A549 (cell line): ENCODE measurements around the gene ZNF692. TPM values are rescaled to one million over a fixed set of nuclear protein-coding genes. Genes with fewer than 3 reads are reported as not detected.

ENCODE experiments used
- ATAC-seq, 2 experiments: fragments of 200-7000 bp in 1 of 2; fragments of >200 bp in 1 of 2; cut with Nextera tagmentation in 1 of 2; cut with Tn5 transposase in 1 of 2; 3 replicates each; pipeline versions ENCODE4 v1.8.0 to v1.9.1; 2018 to 2020; ENCODE audit warnings: mild to moderate bottlenecking in 1 of 2, moderate library complexity in 1 of 2
- CTCF ChIA-PET: fragments of 300-600 bp; sonication (Branson Sonifier 250); formaldehyde crosslinking; extraction: SDS; loops from one replicate; lab custom pipeline; 2021; ENCODE audit warnings: antibody characterized with exemption, inconsistent platforms; lab: Yijun Ruan, JAX
- POLR2A ChIA-PET: fragments of 350-600 bp; formaldehyde crosslinking; extraction: SDS; loops from one replicate; lab custom pipeline; 2021; ENCODE audit warnings: antibody characterized with exemption, inconsistent platforms; lab: Yijun Ruan, JAX
- DNase-seq, 2 experiments: peaks; one replicate each; pipeline versions ENCODE4 v3.0.0 to v3.0.0-alpha.2; 2011 to 2016; ENCODE audit warnings: low read depth in 1 of 2, low spot score in 1 of 2
- FAIRE-seq: peaks from 2 replicates; lab custom pipeline; 2011; peaks lifted over from hg19 to GRCh38; lab: Jason Lieb, UNC
- H3K27ac ChIP-seq, 2 experiments: fragments of >200 bp; sonication (Bioruptor Twin); formaldehyde crosslinking; 3 replicates each; pipeline ENCODE4 v1.5.1; 2016 to 2017
- H3K4me1 ChIP-seq: fragments of >200 bp; sonication (Bioruptor Twin); formaldehyde crosslinking; 3 replicates; pipeline ENCODE4 v1.6.1; 2016
- H3K4me2 ChIP-seq: fragments of >200 bp; sonication (Bioruptor Twin); formaldehyde crosslinking; 3 replicates; pipeline ENCODE4 v1.6.1; 2016
- H3K4me3 ChIP-seq: fragments of >200 bp; sonication (Bioruptor Twin); formaldehyde crosslinking; 3 replicates; pipeline ENCODE4 v1.5.1; 2016
- H3K9me3 ChIP-seq: fragments of >200 bp; sonication (Bioruptor Twin); formaldehyde crosslinking; 3 replicates; pipeline ENCODE4 v1.6.1; 2016
- ATOH8 ChIP-seq: fragments of 250-450 bp; sonication (Bioruptor Pico); IDR thresholded peaks from 2 replicates; pipeline ENCODE4 v1.5.0; 2020; ENCODE audit warnings: low read depth, mild to moderate bottlenecking, moderate library complexity
- BCL3 ChIP-seq: fragments of >200 bp; sonication (Bioruptor Twin); formaldehyde crosslinking; IDR thresholded peaks from 3 replicates; pipeline ENCODE4 v1.6.1; 2016
- EHF ChIP-seq: fragments of 250-450 bp; sonication (Bioruptor Pico); IDR thresholded peaks from 2 replicates; pipeline ENCODE4 v1.5.0; 2020; ENCODE audit warnings: mild to moderate bottlenecking
- FOXS1 ChIP-seq: fragments of 250-450 bp; sonication (Bioruptor Pico); IDR thresholded peaks from 2 replicates; pipeline ENCODE4 v1.5.0; 2020; ENCODE audit warnings: mild to moderate bottlenecking, moderate library complexity
- MAZ ChIP-seq: fragments of 150-350 bp; IDR thresholded peaks from 2 replicates; pipeline ENCODE4 v1.6.1; 2014; ENCODE audit warnings: antibody characterized with exemption, low read depth, low read length, borderline replicate concordance
- NFE2L2 ChIP-seq: fragments of 150-350 bp; conservative IDR thresholded peaks from 2 replicates; pipeline ENCODE4 v1.6.1; 2014; ENCODE audit warnings: low read length
- PHF8 ChIP-seq: fragments of 200-600 bp; sonication (generic); IDR thresholded peaks from 2 replicates; pipeline ENCODE4 v1.6.1; 2016; ENCODE audit warnings: low read depth, mild to moderate bottlenecking, antibody characterized with exemption, moderate library complexity, borderline replicate concordance
- POLR2AphosphoS2 ChIP-seq: conservative IDR thresholded peaks from 2 replicates; pipeline ENCODE4 v1.6.1; 2012; ENCODE audit warnings: low read length, improper control_type of control experiment, inconsistent platforms
- REST ChIP-seq: fragments of 200-600 bp; sonication (generic); IDR thresholded peaks from 2 replicates; pipeline ENCODE4 v1.6.1; 2016; ENCODE audit warnings: antibody characterized with exemption, mild to moderate bottlenecking, moderate library complexity
- SREBF2 ChIP-seq: fragments of 450-650 bp; IDR thresholded peaks from 2 replicates; pipeline ENCODE4 v1.6.1; 2014; ENCODE audit warnings: mild to moderate bottlenecking, moderate library complexity
- USF2 ChIP-seq: fragments of 450-650 bp; IDR thresholded peaks from 2 replicates; pipeline ENCODE4 v1.6.1; 2014; ENCODE audit warnings: antibody characterized with exemption
- WGBS: methylation state at CpG from one replicate; pipeline ENCODE4 v1.1.6; 2017; ENCODE audit errors: missing lambda C conversion rate; 5-methylcytosine and 5-hydroxymethylcytosine counted together
- polyA plus RNA-seq, 4 experiments: library from polyadenylated mRNA; depleted of rRNA in 3 of 4; stranded (reverse); fragments of >200 nt; fragmentation: RNase III in 1 of 4; extraction: RNeasy Plus Mini Kit Qiagen cat#74134 plus additional on column Dnase treatment in 1 of 4; gene quantifications; 2 replicates in 3 of 4; 3 replicates in 1 of 4; pipeline ENCODE4 v1.2.3, GENCODE V29; 2011 to 2017
- small RNA-seq, 6 experiments: library from RNA; depleted of rRNA; stranded (forward); fragments of <200 nt; gene quantifications; one replicate each; pipeline ENCODE3, GENCODE V24; 2012

ZNF692 gene
- polyA plus RNA-seq, 2 of the 4 experiments (the other 2 are of a cell fraction) = 19.8 to 46.8 TPM

- no peak for TF ChIP-seq REST
These were observed 56.4 kb downstream of the ZNF692 start (continued) for GRCh38 chr1:248802454-248802853.

GRCh38 chr1:248800459-248800858 lies 58.4 kb downstream of the ZNF692 start:
- FAIRE-seq (no peak), DNase-seq (no peak), ATAC-seq (no peak)
- Histone ChIP-seq H3K27ac (no peak overlapping the region), H3K4me3 (no peak overlapping the region), H3K4me1 (no peaks in the 10 kb centered on the region), H3K4me2 (no peak overlapping the region), H3K9me3 (no peaks in the 10 kb centered on the region)
- TF ChIP-seq POLR2AphosphoS2 = no peak
- TF ChIP-seq EHF (CRISPR knock-in tag) = no peak
- TF ChIP-seq PHF8 = no peak
- no peak for TF ChIP-seq USF2
- no peak for TF ChIP-seq MAZ
- no peak for TF ChIP-seq ATOH8 (CRISPR knock-in tag)
- TF ChIP-seq SREBF2 = no peak
- TF ChIP-seq BCL3 = no peak
- TF ChIP-seq FOXS1 (CRISPR knock-in tag) = no peak
- no peak for TF ChIP-seq NFE2L2
- ChIA-PET POLR2A (no interaction called here), CTCF (no interaction called here)
- WGBS = 23% methylated on average over 3 of the region's 3 CpGs

Small RNAs within 50 kb of the gene (small RNA-seq; reads per million reads assigned to genes)
- gene MIR3124 = 0 reads per million in 6 experiments

Other genes with a start within 250 kb of the ZNF692 start
- gene OR2T11, start 224.0 kb downstream of the ZNF692 start, polyA plus RNA-seq (2011; rRNA removed) = not detected in 2 replicates
- not detected in 3 replicates for gene OR2T11, start 224.0 kb downstream of the ZNF692 start, polyA plus RNA-seq (2017; fragmentation: RNase III; extraction: RNeasy Plus Mini Kit Qiagen cat#74134 plus additional on column Dnase treatment)
- not detected in 2 replicates for gene OR2T35, start 213.8 kb downstream of the ZNF692 start, polyA plus RNA-seq (2011; rRNA removed)
- not detected in 3 replicates for gene OR2T35, start 213.8 kb downstream of the ZNF692 start, polyA plus RNA-seq (2017; fragmentation: RNase III; extraction: RNeasy Plus Mini Kit Qiagen cat#74134 plus additional on column Dnase treatment)
- not detected in 2 replicates for gene OR2T27, start 203.6 kb downstream of the ZNF692 start, polyA plus RNA-seq (2011; rRNA removed)
- gene OR2T27, start 203.6 kb downstream of the ZNF692 start, polyA plus RNA-seq (2017; fragmentation: RNase III; extraction: RNeasy Plus Mini Kit Qiagen cat#74134 plus additional on column Dnase treatment) = not detected in 3 replicates
- gene OR14I1, start 156.3 kb downstream of the ZNF692 start, polyA plus RNA-seq (2011; rRNA removed) = not detected in 2 replicates
- gene OR14I1, start 156.3 kb downstream of the ZNF692 start, polyA plus RNA-seq (2017; fragmentation: RNase III; extraction: RNeasy Plus Mini Kit Qiagen cat#74134 plus additional on column Dnase treatment) = not detected in 3 replicates
- gene LYPD8, start 103.3 kb downstream of the ZNF692 start, polyA plus RNA-seq (2011; rRNA removed) = 0.53 and 0.70 TPM in 2 replicates
- 0.12 to 0.31 TPM (median 0.30 TPM) in 3 replicates for gene LYPD8, start 103.3 kb downstream of the ZNF692 start, polyA plus RNA-seq (2017; fragmentation: RNase III; extraction: RNeasy Plus Mini Kit Qiagen cat#74134 plus additional on column Dnase treatment)
- 10.9 and 12.1 TPM in 2 replicates for gene SH3BP5L, start 33.2 kb downstream of the ZNF692 start, polyA plus RNA-seq (2011; rRNA removed)
- gene SH3BP5L, start 33.2 kb downstream of the ZNF692 start, polyA plus RNA-seq (2017; fragmentation: RNase III; extraction: RNeasy Plus Mini Kit Qiagen cat#74134 plus additional on column Dnase treatment) = 14.1 to 15.8 TPM (median 14.3 TPM) in 3 replicates
- gene ZNF672, start 20.9 kb downstream of the ZNF692 start, polyA plus RNA-seq (2011; rRNA removed) = 20.4 and 20.6 TPM in 2 replicates
- gene ZNF672, start 20.9 kb downstream of the ZNF692 start, polyA plus RNA-seq (2017; fragmentation: RNase III; extraction: RNeasy Plus Mini Kit Qiagen cat#74134 plus additional on column Dnase treatment) = 15.6 to 18.9 TPM (median 17.8 TPM) in 3 replicates
- gene PGBD2, start 47.1 kb upstream of the ZNF692 start, polyA plus RNA-seq (2011; rRNA removed) = 7.1 and 7.6 TPM in 2 replicates
- 5.6 to 6.8 TPM (median 5.8 TPM) in 3 replicates for gene PGBD2, start 47.1 kb upstream of the ZNF692 start, polyA plus RNA-seq (2017; fragmentation: RNase III; extraction: RNeasy Plus Mini Kit Qiagen cat#74134 plus additional on column Dnase treatment)